Amygdala (tissue), 56 donors: ENCODE results near the gene CDH13.

Source experiments
- DNase-seq, 56 donors: peaks; one replicate each; lab custom pipeline; 2025; lab: John Stamatoyannopoulos, UW

Gene CDH13

GRCh38 chr16:83011939-83012338 lies 385.2 kb downstream of the CDH13 start:
- DNase-seq = no peak

GRCh38 chr16:83013071-83013470 lies 386.3 kb downstream of the CDH13 start:
- DNase-seq = no peak

GRCh38 chr16:83019963-83020362 lies 393.2 kb downstream of the CDH13 start:
- no peak for DNase-seq

- no peak for DNase-seq
Observed at GRCh38 chr16:83021045-83021444, 394.3 kb downstream of the CDH13 start.

- DNase-seq = no peak
Observed at GRCh38 chr16:83021746-83022145, 395.0 kb downstream of the CDH13 start.

GRCh38 chr16:83023011-83023410 lies 396.2 kb downstream of the CDH13 start:
- no peak for DNase-seq

- no peak for DNase-seq
Observed at GRCh38 chr16:83023640-83024039, 396.9 kb downstream of the CDH13 start.

- DNase-seq = no peak
Observed at GRCh38 chr16:83027973-83028372, 401.2 kb downstream of the CDH13 start.

GRCh38 chr16:83029467-83029866 lies 402.7 kb downstream of the CDH13 start:
- DNase-seq = no peak

- DNase-seq = no peak
Observed at GRCh38 chr16:83031524-83031923, 404.8 kb downstream of the CDH13 start.

- no peak for DNase-seq
Observed at GRCh38 chr16:83037102-83037501, 410.3 kb downstream of the CDH13 start.

GRCh38 chr16:83037884-83038283 lies 411.1 kb downstream of the CDH13 start:
- no peak for DNase-seq

- no peak for DNase-seq
Observed at GRCh38 chr16:83040174-83040573, 413.4 kb downstream of the CDH13 start.

GRCh38 chr16:83044589-83044988 lies 417.8 kb downstream of the CDH13 start:
- DNase-seq = no peak

GRCh38 chr16:83045790-83046189 lies 419.0 kb downstream of the CDH13 start:
- DNase-seq = no peak

- no peak for DNase-seq
Observed at GRCh38 chr16:83046664-83047063, 419.9 kb downstream of the CDH13 start.

- no peak for DNase-seq
Observed at GRCh38 chr16:83051451-83051850, 424.7 kb downstream of the CDH13 start.

- DNase-seq = no peak
Observed at GRCh38 chr16:83054283-83054682, 427.5 kb downstream of the CDH13 start.

- no peak for DNase-seq
Observed at GRCh38 chr16:83058376-83058775, 431.6 kb downstream of the CDH13 start.

- no peak for DNase-seq
Observed at GRCh38 chr16:83059237-83059636, 432.5 kb downstream of the CDH13 start.

- DNase-seq = no peak
Observed at GRCh38 chr16:83066011-83066410, 439.2 kb downstream of the CDH13 start.

GRCh38 chr16:83066881-83067280 lies 440.1 kb downstream of the CDH13 start:
- DNase-seq = no peak

- DNase-seq = no peak
Observed at GRCh38 chr16:83068686-83069085, 441.9 kb downstream of the CDH13 start.
